ENCODE data around the gene KMT2C. TPM values are rescaled to one million over a fixed set of nuclear protein-coding genes. Genes with fewer than 3 reads are reported as not detected.
"Not testable (repeated sequence)": the region's sequence is repeated elsewhere in the genome, so short reads cannot be mapped to it uniquely, and the experiment has no call there.

The KMT2C gene
- total RNA-seq, 1 donor = 36.2 TPM

GRCh38 chr7:152234421-152234820, 201.4 kb downstream of the KMT2C start:
- DNase-seq (ENCODE audit: insufficient read length, low spot score, missing footprints); H3K4me2 ChIP-seq (ENCODE audit: insufficient read depth, low read length); H3K4me3 ChIP-seq (ENCODE audit: insufficient read depth, low read length); H3K36me3 ChIP-seq (ENCODE audit: insufficient read depth, low read length); H3K4me1 ChIP-seq (ENCODE audit: insufficient read depth, low read length); H3K27me3 ChIP-seq (ENCODE audit: insufficient read depth, low read length); H2AFZ ChIP-seq (ENCODE audit: low read length); H3K79me2 ChIP-seq (ENCODE audit: insufficient read depth, low read length); H3K27ac ChIP-seq (ENCODE audit: low read depth, low read length); H4K20me1 ChIP-seq (ENCODE audit: insufficient read depth, low read length); H3K9me3 ChIP-seq (ENCODE audit: low read depth, low read length): not testable (repeated sequence)

DNA sequence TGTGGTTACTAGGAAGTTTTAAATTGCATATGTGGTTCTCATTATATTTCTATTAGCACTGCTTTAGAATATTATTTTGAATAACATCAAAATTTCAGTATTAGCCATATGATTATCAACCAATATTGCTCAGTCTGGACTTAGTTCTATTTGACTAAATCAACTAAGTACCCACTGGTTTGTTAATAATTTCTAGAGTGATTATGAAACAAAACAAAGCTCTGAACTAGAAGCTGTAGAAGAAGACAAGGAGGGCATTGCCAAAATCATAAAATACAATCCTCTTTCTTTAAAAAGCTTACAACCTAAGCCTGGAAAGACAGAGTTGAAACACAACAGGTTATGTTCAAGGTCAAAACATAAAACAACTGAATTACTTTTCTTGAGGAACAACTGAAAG, 204.7 kb downstream of the KMT2C start:
- Histone ChIP-seq H2AFZ (ENCODE audit: low read length) (no peak overlapping the region), H3K4me2 (ENCODE audit: insufficient read depth, low read length) (no peak overlapping the region), H4K20me1 (ENCODE audit: insufficient read depth, low read length) (no peaks in the 10 kb centered on the region), H3K79me2 (ENCODE audit: insufficient read depth, low read length) (no peaks in the 10 kb centered on the region), H3K4me3 (ENCODE audit: insufficient read depth, low read length) (no peak overlapping the region), H3K27me3 (ENCODE audit: insufficient read depth, low read length) (no peaks in the 10 kb centered on the region), H3K9me3 (ENCODE audit: low read depth, low read length) (no peaks in the 10 kb centered on the region), H3K4me1 (ENCODE audit: insufficient read depth, low read length) (no peaks in the 10 kb centered on the region), H3K36me3 (ENCODE audit: insufficient read depth, low read length) (no peaks in the 10 kb centered on the region), H3K27ac (ENCODE audit: low read depth, low read length) (no peak overlapping the region)
- no peak for DNase-seq (ENCODE audit: insufficient read length, low spot score, missing footprints)
- TF ChIP-seq CTCF (IDR thresholded peaks at IDR 0.05; ENCODE audit: extremely low read depth, low read depth, low read length) = no peak

DNA sequence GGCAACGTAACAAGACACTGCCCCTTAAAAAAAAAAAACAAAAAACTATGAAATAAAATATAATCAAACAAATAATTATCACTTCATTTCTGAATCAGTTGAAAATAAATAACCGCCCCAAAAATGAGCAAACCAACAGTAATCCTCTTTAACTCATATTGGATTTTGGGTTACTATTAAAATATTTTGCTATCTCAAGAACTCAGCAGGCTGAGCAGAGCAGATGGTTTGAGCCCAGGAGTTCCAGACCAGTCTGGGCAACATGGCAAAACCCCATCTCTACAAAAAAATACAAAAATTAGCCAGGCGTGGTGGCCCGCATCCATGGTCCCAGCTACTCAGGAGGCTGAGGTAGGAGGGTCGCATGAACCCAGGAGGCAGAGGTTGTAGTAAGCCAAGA, 216.2 kb downstream of the KMT2C start:
- not testable (repeated sequence) for DNase-seq (ENCODE audit: insufficient read length, low spot score, missing footprints); H4K20me1 ChIP-seq (ENCODE audit: insufficient read depth, low read length); H3K27ac ChIP-seq (ENCODE audit: low read depth, low read length); H3K27me3 ChIP-seq (ENCODE audit: insufficient read depth, low read length); H2AFZ ChIP-seq (ENCODE audit: low read length); H3K9me3 ChIP-seq (ENCODE audit: low read depth, low read length); H3K79me2 ChIP-seq (ENCODE audit: insufficient read depth, low read length); H3K4me1 ChIP-seq (ENCODE audit: insufficient read depth, low read length); H3K4me3 ChIP-seq (ENCODE audit: insufficient read depth, low read length); H3K4me2 ChIP-seq (ENCODE audit: insufficient read depth, low read length)
- peaks cover 11% of the 10 kb centered on the region for H3K36me3 ChIP-seq (ENCODE audit: insufficient read depth, low read length)

GRCh38 chr7:152208766-152209165, 227.0 kb downstream of the KMT2C start:
- DNase-seq (ENCODE audit: insufficient read length, low spot score, missing footprints); H3K36me3 ChIP-seq (ENCODE audit: insufficient read depth, low read length): not testable (repeated sequence)

GRCh38 chr7:152204417-152204816, 231.4 kb downstream of the KMT2C start:
- not testable (repeated sequence) for H3K27ac ChIP-seq (ENCODE audit: low read depth, low read length); DNase-seq (ENCODE audit: insufficient read length, low spot score, missing footprints); H4K20me1 ChIP-seq (ENCODE audit: insufficient read depth, low read length); H3K36me3 ChIP-seq (ENCODE audit: insufficient read depth, low read length); H3K9me3 ChIP-seq (ENCODE audit: low read depth, low read length); H3K27me3 ChIP-seq (ENCODE audit: insufficient read depth, low read length); H3K4me2 ChIP-seq (ENCODE audit: insufficient read depth, low read length); H3K79me2 ChIP-seq (ENCODE audit: insufficient read depth, low read length); H3K4me3 ChIP-seq (ENCODE audit: insufficient read depth, low read length); H2AFZ ChIP-seq (ENCODE audit: low read length)
- peaks cover 18% of the 10 kb centered on the region for H3K4me1 ChIP-seq (ENCODE audit: insufficient read depth, low read length)

More at GRCh38 chr7:152208766-152209165, 227.0 kb downstream of the KMT2C start:
- not testable (repeated sequence) for H3K4me3 ChIP-seq (ENCODE audit: insufficient read depth, low read length); H3K27me3 ChIP-seq (ENCODE audit: insufficient read depth, low read length); H3K4me1 ChIP-seq (ENCODE audit: insufficient read depth, low read length); H4K20me1 ChIP-seq (ENCODE audit: insufficient read depth, low read length); H3K27ac ChIP-seq (ENCODE audit: low read depth, low read length); H3K9me3 ChIP-seq (ENCODE audit: low read depth, low read length); H3K4me2 ChIP-seq (ENCODE audit: insufficient read depth, low read length); H2AFZ ChIP-seq (ENCODE audit: low read length); H3K79me2 ChIP-seq (ENCODE audit: insufficient read depth, low read length)

- DNase-seq (ENCODE audit: insufficient read length, low spot score, missing footprints) = no peak
- Histone ChIP-seq H3K27ac (ENCODE audit: low read depth, low read length) (no peak overlapping the region), H3K4me1 (ENCODE audit: insufficient read depth, low read length) (peaks cover 18% of the 10 kb centered on the region), H4K20me1 (ENCODE audit: insufficient read depth, low read length) (no peaks in the 10 kb centered on the region), H3K4me3 (ENCODE audit: insufficient read depth, low read length) (no peak overlapping the region), H3K4me2 (ENCODE audit: insufficient read depth, low read length) (no peak overlapping the region), H2AFZ (ENCODE audit: low read length) (no peak overlapping the region), H3K9me3 (ENCODE audit: low read depth, low read length) (no peaks in the 10 kb centered on the region), H3K79me2 (ENCODE audit: insufficient read depth, low read length) (no peaks in the 10 kb centered on the region), H3K27me3 (ENCODE audit: insufficient read depth, low read length) (no peaks in the 10 kb centered on the region), H3K36me3 (ENCODE audit: insufficient read depth, low read length) (peaks cover 18% of the 10 kb centered on the region)
- no peak for TF ChIP-seq CTCF (IDR thresholded peaks at IDR 0.05; ENCODE audit: extremely low read depth, low read depth, low read length)
Observed at GRCh38 chr7:152203095-152203494, 232.7 kb downstream of the KMT2C start.
